Measurements from ENCODE around the gene HMHB1. TPM values are rescaled to one million over a fixed set of nuclear protein-coding genes. Genes with fewer than 3 reads are reported as not detected.
A peak's percentile ranks its signal among the peaks of the same experiment; 100 is the strongest.

Gene HMHB1
- total and polyA plus RNA-seq, 2 donors (not counting 1 experiment from before 2014, with no cell fraction given) = not detected

DNA sequence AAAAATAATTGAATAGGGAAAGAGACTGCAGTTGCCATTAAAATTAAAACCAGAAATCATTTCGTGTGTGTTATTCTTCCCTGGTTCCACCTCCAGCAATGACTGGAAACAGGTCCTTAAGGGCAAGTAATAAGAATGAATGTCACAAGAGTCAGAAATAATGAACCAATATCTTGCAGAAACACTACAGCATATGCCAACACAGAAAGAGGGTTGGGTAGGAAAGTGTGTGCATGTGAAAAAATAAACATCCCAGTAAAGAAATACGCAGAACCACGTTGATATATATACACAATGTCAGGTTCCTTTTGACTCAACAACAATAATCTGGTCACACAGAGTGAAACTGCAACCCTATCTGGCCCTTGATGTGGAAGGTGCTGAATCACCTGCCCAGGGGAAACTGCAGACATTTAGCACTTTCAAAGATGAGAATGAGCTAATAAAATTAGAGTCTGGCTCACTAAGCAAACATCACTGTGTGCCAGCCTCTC is 15.0 kb downstream of the HMHB1 start:
- H3K79me2 ChIP-seq (ENCODE audit: control insufficient read depth, insufficient read depth, low read length) = no peaks in the 10 kb centered on the region
- no peaks in the 10 kb centered on the region for H3K9me3 ChIP-seq (ENCODE audit: control insufficient read depth, insufficient read depth, low read depth, low read length)
- H3K36me3 ChIP-seq (ENCODE audit: control insufficient read depth, insufficient read depth, low read length) = no peaks in the 10 kb centered on the region
- peak; percentile 23 to 37 for DNase-seq (ENCODE audit: low read depth in 2 of 2)
- no peak overlapping the region for H3K27ac ChIP-seq (ENCODE audit: insufficient read depth, low read length)
- TF ChIP-seq, protein P1, sequence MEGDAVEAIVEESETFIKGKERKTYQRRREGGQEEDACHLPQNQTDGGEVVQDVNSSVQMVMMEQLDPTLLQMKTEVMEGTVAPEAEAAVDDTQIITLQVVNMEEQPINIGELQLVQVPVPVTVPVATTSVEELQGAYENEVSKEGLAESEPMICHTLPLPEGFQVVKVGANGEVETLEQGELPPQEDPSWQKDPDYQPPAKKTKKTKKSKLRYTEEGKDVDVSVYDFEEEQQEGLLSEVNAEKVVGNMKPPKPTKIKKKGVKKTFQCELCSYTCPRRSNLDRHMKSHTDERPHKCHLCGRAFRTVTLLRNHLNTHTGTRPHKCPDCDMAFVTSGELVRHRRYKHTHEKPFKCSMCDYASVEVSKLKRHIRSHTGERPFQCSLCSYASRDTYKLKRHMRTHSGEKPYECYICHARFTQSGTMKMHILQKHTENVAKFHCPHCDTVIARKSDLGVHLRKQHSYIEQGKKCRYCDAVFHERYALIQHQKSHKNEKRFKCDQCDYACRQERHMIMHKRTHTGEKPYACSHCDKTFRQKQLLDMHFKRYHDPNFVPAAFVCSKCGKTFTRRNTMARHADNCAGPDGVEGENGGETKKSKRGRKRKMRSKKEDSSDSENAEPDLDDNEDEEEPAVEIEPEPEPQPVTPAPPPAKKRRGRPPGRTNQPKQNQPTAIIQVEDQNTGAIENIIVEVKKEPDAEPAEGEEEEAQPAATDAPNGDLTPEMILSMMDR (conservative IDR thresholded peaks at IDR 0.05 in 1 of 2, IDR thresholded peaks at IDR 0.05 in 1 of 2; ENCODE audit: low read depth in 1 of 2, low read length in 2 of 2) = no peak
- TF ChIP-seq EZH2 (IDR thresholded peaks at IDR 0.05; ENCODE audit: low read length, missing control alignments) = no peak
- no peaks in the 10 kb centered on the region for H4K20me1 ChIP-seq (ENCODE audit: control insufficient read depth, extremely low read depth, insufficient read depth, low read length)
- no peaks in the 10 kb centered on the region for H3K4me1 ChIP-seq (ENCODE audit: control insufficient read depth, extremely low read depth, insufficient read depth, low read length)
- H3K9ac ChIP-seq (ENCODE audit: insufficient read depth, low read length) = no peak overlapping the region
- H2AFZ ChIP-seq (ENCODE audit: low read length) = no peak overlapping the region
- no peak overlapping the region for H3K4me3 ChIP-seq (replicated peaks in 1 of 4; ENCODE audit: control extremely low read depth in 1 of 4, insufficient read depth in 1 of 4, low read depth in 3 of 4, low read length in 4 of 4)
- H3K4me2 ChIP-seq (ENCODE audit: extremely low read depth, insufficient read depth, low read length) = no peak overlapping the region
- no peaks in the 10 kb centered on the region for H3K27me3 ChIP-seq (ENCODE audit: control insufficient read depth, insufficient read depth, low read length)

DNA sequence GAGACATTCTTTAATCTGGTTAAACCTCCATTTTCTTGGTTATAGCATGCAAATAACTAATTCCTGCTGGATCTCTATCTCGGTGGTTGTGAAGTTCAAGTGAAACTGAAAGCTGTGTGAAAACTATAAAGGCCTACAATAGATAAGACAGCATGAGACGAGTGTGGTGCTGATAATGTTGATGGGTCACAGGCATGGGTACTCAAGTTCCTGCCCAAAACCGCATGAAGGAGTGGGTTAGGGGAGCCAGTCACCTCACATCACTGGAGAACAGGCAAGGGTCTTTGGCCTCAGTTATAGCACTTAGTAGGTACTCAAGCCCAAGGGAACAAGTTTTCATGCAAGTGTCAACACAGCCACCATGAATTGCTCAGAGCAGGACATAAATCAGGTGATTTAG is 16.7 kb downstream of the HMHB1 start:
- no peak for DNase-seq (ENCODE audit: low read depth in 2 of 2)
- no peaks in the 10 kb centered on the region for H3K36me3 ChIP-seq (ENCODE audit: control insufficient read depth, insufficient read depth, low read length)
- H3K4me1 ChIP-seq (ENCODE audit: control insufficient read depth, extremely low read depth, insufficient read depth, low read length) = no peaks in the 10 kb centered on the region
- no peak overlapping the region for H3K9ac ChIP-seq (ENCODE audit: insufficient read depth, low read length)
- TF ChIP-seq, protein P1 (conservative IDR thresholded peaks at IDR 0.05 in 1 of 2, IDR thresholded peaks at IDR 0.05 in 1 of 2; ENCODE audit: low read depth in 1 of 2, low read length in 2 of 2) = no peak
- no peak for TF ChIP-seq EZH2 (IDR thresholded peaks at IDR 0.05; ENCODE audit: low read length, missing control alignments)
- H3K27me3 ChIP-seq (ENCODE audit: control insufficient read depth, insufficient read depth, low read length) = no peaks in the 10 kb centered on the region
- no peak overlapping the region for H3K4me3 ChIP-seq (replicated peaks in 1 of 4; ENCODE audit: control extremely low read depth in 1 of 4, insufficient read depth in 1 of 4, low read depth in 3 of 4, low read length in 4 of 4)
- H3K27ac ChIP-seq (ENCODE audit: insufficient read depth, low read length) = no peak overlapping the region
- H3K4me2 ChIP-seq (ENCODE audit: extremely low read depth, insufficient read depth, low read length) = peak overlapping the region; percentile 48
- no peaks in the 10 kb centered on the region for H3K9me3 ChIP-seq (ENCODE audit: control insufficient read depth, insufficient read depth, low read depth, low read length)
- H4K20me1 ChIP-seq (ENCODE audit: control insufficient read depth, extremely low read depth, insufficient read depth, low read length) = no peaks in the 10 kb centered on the region
- H2AFZ ChIP-seq (ENCODE audit: low read length) = peak overlapping the region; percentile 33
- H3K79me2 ChIP-seq (ENCODE audit: control insufficient read depth, insufficient read depth, low read length) = no peaks in the 10 kb centered on the region

DNA sequence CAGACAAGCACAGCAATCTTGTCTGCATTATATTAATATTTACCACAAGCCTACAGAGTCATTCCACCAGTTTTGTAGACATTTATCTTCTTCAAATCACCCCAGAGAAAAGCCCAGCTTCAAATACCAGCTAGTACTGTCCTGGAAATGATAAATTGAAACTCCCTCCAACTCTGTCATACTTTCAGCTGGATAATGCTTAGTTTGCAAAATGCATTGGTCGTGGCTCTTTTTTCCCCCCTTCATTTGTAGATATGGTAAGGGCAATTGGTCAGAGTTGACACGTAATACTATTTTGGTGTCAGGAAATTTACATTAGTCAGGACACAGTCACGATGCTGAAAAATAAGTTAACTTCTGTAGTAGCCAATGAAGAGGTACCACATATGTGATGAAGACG is 21.2 kb downstream of the HMHB1 start:
- no peaks in the 10 kb centered on the region for H3K27me3 ChIP-seq (ENCODE audit: control insufficient read depth, insufficient read depth, low read length)
- H2AFZ ChIP-seq (ENCODE audit: low read length) = no peak overlapping the region
- H3K4me3 ChIP-seq (replicated peaks in 1 of 4; ENCODE audit: control extremely low read depth in 1 of 4, insufficient read depth in 1 of 4, low read depth in 3 of 4, low read length in 4 of 4) = no peak overlapping the region
- H4K20me1 ChIP-seq (ENCODE audit: control insufficient read depth, extremely low read depth, insufficient read depth, low read length) = no peaks in the 10 kb centered on the region
- peaks cover 7% of the 10 kb centered on the region for H3K4me1 ChIP-seq (ENCODE audit: control insufficient read depth, extremely low read depth, insufficient read depth, low read length)
- TF ChIP-seq EZH2 (IDR thresholded peaks at IDR 0.05; ENCODE audit: low read length, missing control alignments) = no peak
- TF ChIP-seq, protein P1 (conservative IDR thresholded peaks at IDR 0.05 in 1 of 2, IDR thresholded peaks at IDR 0.05 in 1 of 2; ENCODE audit: low read depth in 1 of 2, low read length in 2 of 2) = no peak
- no peaks in the 10 kb centered on the region for H3K9me3 ChIP-seq (ENCODE audit: control insufficient read depth, insufficient read depth, low read depth, low read length)
- DNase-seq (ENCODE audit: low read depth in 2 of 2) = no peak
- H3K27ac ChIP-seq (ENCODE audit: insufficient read depth, low read length) = no peak overlapping the region
- no peaks in the 10 kb centered on the region for H3K79me2 ChIP-seq (ENCODE audit: control insufficient read depth, insufficient read depth, low read length)
- no peak overlapping the region for H3K9ac ChIP-seq (ENCODE audit: insufficient read depth, low read length)
- H3K4me2 ChIP-seq (ENCODE audit: extremely low read depth, insufficient read depth, low read length) = no peak overlapping the region
- H3K36me3 ChIP-seq (ENCODE audit: control insufficient read depth, insufficient read depth, low read length) = no peaks in the 10 kb centered on the region

Data from fibroblast of lung (primary cell).